Gastroesophageal sphincter (tissue), 4 donors: ENCODE measurements around the gene HIKESHI. TPM values are rescaled to one million over a fixed set of nuclear protein-coding genes. Genes with fewer than 3 reads are reported as not detected.

Experiments
- ATAC-seq: fragments of 150-250 bp; one replicate; pipeline ENCODE4 v1.9.1; 2016; ENCODE audit warnings: mild to moderate bottlenecking, moderate library complexity
- H3K27ac ChIP-seq, 4 donors: fragments of 200-600 bp; sonication (generic) in 3 of 4; 1 replicate in 3 of 4; 2 replicates in 1 of 4; pipeline ENCODE4 v1.5.1; 2016 to 2019
- H3K27me3 ChIP-seq: fragments of 200-600 bp; sonication (generic); one replicate; pipeline ENCODE4 v1.5.1; 2019
- H3K36me3 ChIP-seq, 2 donors: fragments of 200-600 bp; sonication (generic); one replicate each; pipeline ENCODE4 v1.5.1; 2019; ENCODE audit warnings: control low read depth in 1 of 2
- H3K4me1 ChIP-seq, 3 donors: fragments of 200-600 bp; sonication (generic); 1 replicate in 2 of 3; 2 replicates in 1 of 3; pipeline ENCODE4 v1.5.1; 2016 to 2019; ENCODE audit warnings: control low read depth in 2 of 3
- H3K4me3 ChIP-seq, 2 donors: fragments of 200-600 bp; sonication (generic); one replicate each; pipeline ENCODE4 v1.5.1; 2019; ENCODE audit warnings: mild to moderate bottlenecking in 1 of 2, moderate library complexity in 1 of 2
- H3K9me3 ChIP-seq, 3 donors: fragments of 200-600 bp; sonication (generic); one replicate each; pipeline ENCODE4 v1.5.1; 2017 to 2019; ENCODE audit warnings: control low read depth in 2 of 3
- CTCF ChIP-seq, 4 experiments: fragments of 200-600 bp in 2 of 4; fragments of 450-650 bp in 2 of 4; sonication (generic) in 1 of 4; IDR thresholded peaks; one replicate each; pipeline ENCODE4 v1.5.1; 2017 to 2019; ENCODE audit warnings: antibody characterized with exemption in 4 of 4, mild to moderate bottlenecking in 2 of 4, moderate library complexity in 2 of 4
- EP300 ChIP-seq: sonication (generic); formaldehyde crosslinking; IDR thresholded peaks from one replicate; pipeline ENCODE4 v1.6.1; 2017; ENCODE audit warnings: antibody characterized with exemption, mild to moderate bottlenecking
- POLR2A ChIP-seq, 2 donors: fragments of 450-650 bp; IDR thresholded peaks; one replicate each; pipeline ENCODE4 v1.6.1; 2017; ENCODE audit warnings: antibody characterized with exemption in 2 of 2, mild to moderate bottlenecking in 2 of 2, moderate library complexity in 1 of 2
- POLR2AphosphoS5 ChIP-seq: sonication (generic); formaldehyde crosslinking; IDR thresholded peaks from one replicate; pipeline ENCODE4 v1.6.1; 2017; ENCODE audit warnings: antibody characterized with exemption
- WGBS, 2 donors: methylation state at CpG; one replicate each; pipeline ENCODE4 v1.1.5; 2018; ENCODE audit warnings: low coverage in 1 of 2; 5-methylcytosine and 5-hydroxymethylcytosine counted together
- total RNA-seq, 4 donors: library from RNA; depleted of rRNA; stranded (reverse); fragments of >200 nt; gene quantifications; one replicate each; pipeline ENCODE4 v1.1.0, GENCODE V29; 2016

Gene HIKESHI
- total RNA-seq, 4 donors from 2014 or later, result 36.3 to 55.9 (median 46.3) TPM

- Histone ChIP-seq H3K4me3 (no peak overlapping the region), H3K4me1 (no peaks in the 10 kb centered on the region), H3K36me3 (peaks cover 0 to 78% of the 10 kb centered on the region in 2 donors), H3K27me3 (no peaks in the 10 kb centered on the region), H3K27ac (no peak overlapping the region), H3K9me3 (no peaks in the 10 kb centered on the region)
- no peak for TF ChIP-seq CTCF (IDR thresholded peaks at IDR 0.05)
- TF ChIP-seq EP300, result no peak
- 100% methylated on average over 2 of the region's 3 CpGs; no CpG with 5 or more reads in 1 of the 2 donors for WGBS, 2 donors
- no peak for ATAC-seq
Measured at GRCh38 chr11:86261328-86261727, 40.7 kb upstream of the HIKESHI start.

GRCh38 chr11:86262387-86262786 lies 39.7 kb upstream of the HIKESHI start:
- Histone ChIP-seq H3K36me3 (peaks cover 0 to 67% of the 10 kb centered on the region in 2 donors), H3K9me3 (no peaks in the 10 kb centered on the region), H3K4me1 (no peaks in the 10 kb centered on the region), H3K27me3 (no peaks in the 10 kb centered on the region), H3K4me3 (no peak overlapping the region), H3K27ac (no peak overlapping the region)
- TF ChIP-seq CTCF (IDR thresholded peaks at IDR 0.05), result no peak
- TF ChIP-seq EP300, result no peak
- TF ChIP-seq POLR2A (IDR thresholded peaks at IDR 0.05), result no peak
- TF ChIP-seq POLR2AphosphoS5, result no peak
- 96 to 97% methylated on average over 4 to 6 of the region's 6 CpGs for WGBS, 2 donors
- ATAC-seq, result no peak

- Histone ChIP-seq H3K9me3 (no peaks in the 10 kb centered on the region), H3K36me3 (peaks cover 0 to 47% of the 10 kb centered on the region in 2 donors), H3K27me3 (no peaks in the 10 kb centered on the region), H3K27ac (no peak overlapping the region), H3K4me1 (no peaks in the 10 kb centered on the region), H3K4me3 (no peak overlapping the region)
- ATAC-seq, result no peak
- WGBS, 2 donors, result 100% methylated on average over 1 to 2 of the region's 2 CpGs
- TF ChIP-seq CTCF (IDR thresholded peaks at IDR 0.05), result no peak
- TF ChIP-seq POLR2A (IDR thresholded peaks at IDR 0.05), result no peak
- no peak for TF ChIP-seq POLR2AphosphoS5
- no peak for TF ChIP-seq EP300
Measured at GRCh38 chr11:86264649-86265048, 37.4 kb upstream of the HIKESHI start.

- H3K4me1 ChIP-seq, result no peaks in the 10 kb centered on the region
- no peak for TF ChIP-seq EP300
- TF ChIP-seq POLR2A (IDR thresholded peaks at IDR 0.05), result no peak
- no peak overlapping the region for H3K27ac ChIP-seq
- H3K27me3 ChIP-seq, result no peaks in the 10 kb centered on the region
- no peaks in the 10 kb centered on the region for H3K9me3 ChIP-seq
- H3K4me3 ChIP-seq, result no peak overlapping the region
- ATAC-seq, result no peak
- peaks cover 0 to 45% of the 10 kb centered on the region in 2 donors for H3K36me3 ChIP-seq
Measured at GRCh38 chr11:86265194-86265593, 36.8 kb upstream of the HIKESHI start.

- Histone ChIP-seq H3K27me3 (no peaks in the 10 kb centered on the region), H3K36me3 (peaks cover 0 to 12% of the 10 kb centered on the region in 2 donors), H3K4me3 (no peak overlapping the region), H3K9me3 (no peaks in the 10 kb centered on the region), H3K4me1 (no peaks in the 10 kb centered on the region), H3K27ac (no peak overlapping the region)
- 60 to 80% methylated on average over 1 of the region's 1 CpG for WGBS, 2 donors
- TF ChIP-seq POLR2AphosphoS5 (no peak), CTCF (IDR thresholded peaks at IDR 0.05) (no peak), POLR2A (IDR thresholded peaks at IDR 0.05) (no peak), EP300 (no peak)
- no peak for ATAC-seq
Measured at GRCh38 chr11:86269645-86270044, 32.4 kb upstream of the HIKESHI start.

GRCh38 chr11:86274503-86274902 lies 27.5 kb upstream of the HIKESHI start:
- Histone ChIP-seq H3K27ac (no peak overlapping the region), H3K4me1 (no peaks in the 10 kb centered on the region), H3K27me3 (no peaks in the 10 kb centered on the region), H3K4me3 (no peak overlapping the region), H3K9me3 (no peaks in the 10 kb centered on the region), H3K36me3 (peaks cover 3 to 34% of the 10 kb centered on the region in 2 donors)
- WGBS, 2 donors, result 86 to 90% methylated on average over 2 to 4 of the region's 6 CpGs
- no peak for TF ChIP-seq CTCF (IDR thresholded peaks at IDR 0.05)
- no peak for TF ChIP-seq EP300
- TF ChIP-seq POLR2AphosphoS5, result no peak
- no peak for ATAC-seq
